ENCODE data around the gene JAM2. TPM values are rescaled to one million over a fixed set of nuclear protein-coding genes. Genes with fewer than 3 reads are reported as not detected.

Gene JAM2
- total RNA-seq, 1 donor from 2014 or later = 42.5 TPM

Other genes with a start within 250 kb of the JAM2 start
- 55.6 TPM for gene MRPL39, start 31.8 kb upstream of the JAM2 start, total RNA-seq
- 141 TPM for gene ATP5PF, start 95.6 kb downstream of the JAM2 start, total RNA-seq
- 49.5 TPM for gene GABPA, start 95.7 kb downstream of the JAM2 start, total RNA-seq

Data from tongue (tissue), 1 donor.